GM18526 (cell line): ENCODE data around the gene GRIK5.
A peak's percentile ranks its signal among the peaks of the same experiment; 100 is the strongest.

Experiments used
- POLR2A ChIP-seq: IDR thresholded peaks from 3 replicates; pipeline ENCODE4 v1.6.1; 2011; ENCODE audit not compliant: insufficient read length; ENCODE audit errors: extremely low read depth

GRIK5 gene, protein sequence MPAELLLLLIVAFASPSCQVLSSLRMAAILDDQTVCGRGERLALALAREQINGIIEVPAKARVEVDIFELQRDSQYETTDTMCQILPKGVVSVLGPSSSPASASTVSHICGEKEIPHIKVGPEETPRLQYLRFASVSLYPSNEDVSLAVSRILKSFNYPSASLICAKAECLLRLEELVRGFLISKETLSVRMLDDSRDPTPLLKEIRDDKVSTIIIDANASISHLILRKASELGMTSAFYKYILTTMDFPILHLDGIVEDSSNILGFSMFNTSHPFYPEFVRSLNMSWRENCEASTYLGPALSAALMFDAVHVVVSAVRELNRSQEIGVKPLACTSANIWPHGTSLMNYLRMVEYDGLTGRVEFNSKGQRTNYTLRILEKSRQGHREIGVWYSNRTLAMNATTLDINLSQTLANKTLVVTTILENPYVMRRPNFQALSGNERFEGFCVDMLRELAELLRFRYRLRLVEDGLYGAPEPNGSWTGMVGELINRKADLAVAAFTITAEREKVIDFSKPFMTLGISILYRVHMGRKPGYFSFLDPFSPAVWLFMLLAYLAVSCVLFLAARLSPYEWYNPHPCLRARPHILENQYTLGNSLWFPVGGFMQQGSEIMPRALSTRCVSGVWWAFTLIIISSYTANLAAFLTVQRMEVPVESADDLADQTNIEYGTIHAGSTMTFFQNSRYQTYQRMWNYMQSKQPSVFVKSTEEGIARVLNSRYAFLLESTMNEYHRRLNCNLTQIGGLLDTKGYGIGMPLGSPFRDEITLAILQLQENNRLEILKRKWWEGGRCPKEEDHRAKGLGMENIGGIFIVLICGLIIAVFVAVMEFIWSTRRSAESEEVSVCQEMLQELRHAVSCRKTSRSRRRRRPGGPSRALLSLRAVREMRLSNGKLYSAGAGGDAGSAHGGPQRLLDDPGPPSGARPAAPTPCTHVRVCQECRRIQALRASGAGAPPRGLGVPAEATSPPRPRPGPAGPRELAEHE

GRCh38 chr19:42069619-42070351 lies at the start of gene GRIK5:
GRIK5 (minus strand) TSS chr19:42070206; CDS start chr19:42065770, 4,436 bp downstream.
- TF ChIP-seq POLR2A = no peak

DNA sequence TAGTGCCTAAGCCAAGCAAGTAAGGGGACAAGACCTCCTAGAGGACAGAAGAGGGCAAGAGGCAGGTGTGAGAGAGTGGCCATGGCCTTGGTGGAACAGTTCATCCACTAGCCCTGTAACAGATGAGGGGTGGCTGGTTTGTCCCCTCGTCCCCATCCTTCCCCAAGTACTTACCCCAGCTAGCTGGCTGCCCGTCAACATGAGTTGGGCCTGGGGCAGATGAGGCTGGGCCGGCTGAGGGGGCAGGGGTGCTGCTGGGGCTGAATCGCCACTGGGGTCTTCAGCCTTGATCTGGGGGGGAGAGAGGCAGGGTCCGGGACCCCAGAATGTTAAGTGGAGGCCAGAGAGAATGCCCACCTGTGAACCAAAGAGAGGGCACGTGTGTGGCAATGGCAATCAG lies 47.1 kb upstream of the GRIK5 start:
- TF ChIP-seq POLR2A = no peak

DNA sequence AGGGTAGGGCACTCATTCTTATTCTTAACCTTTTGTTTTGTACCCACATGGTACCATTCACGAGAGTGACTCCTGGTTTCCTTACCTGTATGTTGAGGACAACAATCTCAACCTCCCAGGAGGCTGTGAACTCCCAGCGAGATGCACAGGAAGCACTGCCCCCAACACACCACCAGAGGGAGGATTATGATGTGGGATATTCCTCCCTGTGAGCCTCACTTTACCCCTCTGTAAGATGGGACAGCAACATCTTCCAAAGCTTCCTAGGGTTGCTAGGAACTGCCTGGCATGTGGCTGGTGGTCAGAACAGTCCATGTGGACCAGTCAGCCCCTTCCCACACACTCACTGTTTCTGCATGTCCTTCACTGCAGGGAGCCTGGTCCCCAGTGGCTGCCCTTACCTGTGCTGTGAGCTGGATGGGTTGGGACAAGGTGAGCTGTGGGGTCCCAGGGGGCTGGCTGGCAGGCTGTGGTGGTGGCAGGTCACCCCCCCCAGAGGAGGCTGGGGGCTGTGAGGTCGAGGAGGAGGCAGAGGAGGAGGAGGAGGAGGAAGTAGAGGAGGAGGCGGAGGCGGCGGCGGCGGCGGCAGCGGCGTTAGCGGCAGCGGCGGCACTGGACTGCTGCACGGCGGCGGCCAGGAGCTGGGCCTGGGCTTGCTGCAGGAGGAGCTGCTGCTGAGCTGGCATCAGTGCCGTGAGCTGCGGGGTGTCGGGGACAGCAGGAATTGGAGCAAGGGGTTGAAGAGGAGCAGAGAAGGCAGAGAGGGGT lies 46.5 kb upstream of the GRIK5 start:
- TF ChIP-seq POLR2A = no peak

DNA sequence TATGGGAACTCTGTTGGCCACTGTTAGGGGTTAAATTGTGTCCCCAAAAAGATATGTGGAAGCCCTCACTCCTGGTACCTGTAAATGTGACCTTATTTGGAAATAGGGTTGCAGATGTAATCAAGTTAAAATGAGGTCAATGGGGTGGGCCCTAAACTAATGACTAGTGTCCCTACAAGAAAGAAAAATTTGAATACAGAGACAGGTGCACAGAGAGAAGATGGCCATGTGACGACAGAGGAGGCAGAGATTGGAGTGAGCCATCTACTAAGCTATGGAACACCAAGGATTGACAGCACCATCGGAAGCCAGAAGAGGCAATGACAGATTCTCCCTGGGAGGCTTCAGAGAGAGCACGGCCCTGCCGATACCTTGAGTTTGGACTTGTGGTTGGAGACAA lies 45.7 kb upstream of the GRIK5 start:
- TF ChIP-seq POLR2A = no peak

GRCh38 chr19:42115219-42115618 lies 45.2 kb upstream of the GRIK5 start:
- TF ChIP-seq POLR2A = no peak

- TF ChIP-seq POLR2A = peak; percentile 21
Observed at GRCh38 chr19:42114412-42114811, 44.4 kb upstream of the GRIK5 start.

- no peak for TF ChIP-seq POLR2A
Observed at GRCh38 chr19:42113641-42114348, 43.8 kb upstream of the GRIK5 start.

- TF ChIP-seq POLR2A = no peak
Observed at GRCh38 chr19:42111811-42112210, 41.8 kb upstream of the GRIK5 start.

- TF ChIP-seq POLR2A = no peak
Observed at GRCh38 chr19:42111384-42111783, 41.4 kb upstream of the GRIK5 start.

DNA sequence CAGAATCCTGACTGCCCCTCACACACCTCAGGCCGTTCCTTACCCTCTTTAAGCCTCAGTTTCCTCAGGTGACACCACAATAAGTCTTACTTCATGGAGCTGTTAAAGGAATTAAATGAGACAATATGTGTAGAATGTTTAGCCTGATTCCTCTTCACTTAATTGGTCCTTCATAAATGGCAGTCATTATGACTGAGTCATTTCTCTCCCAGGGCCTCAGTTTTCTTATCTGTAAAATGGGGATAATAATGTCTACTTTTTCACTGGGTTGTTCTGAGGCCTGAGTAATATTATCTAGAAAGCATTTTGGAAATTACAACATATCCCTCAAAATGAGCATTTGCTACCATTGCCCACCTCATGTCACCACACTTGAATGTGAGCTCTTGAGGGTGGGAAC lies 40.7 kb upstream of the GRIK5 start:
- no peak for TF ChIP-seq POLR2A

- TF ChIP-seq POLR2A = no peak
Observed at GRCh38 chr19:42109896-42110295, 39.9 kb upstream of the GRIK5 start.

DNA sequence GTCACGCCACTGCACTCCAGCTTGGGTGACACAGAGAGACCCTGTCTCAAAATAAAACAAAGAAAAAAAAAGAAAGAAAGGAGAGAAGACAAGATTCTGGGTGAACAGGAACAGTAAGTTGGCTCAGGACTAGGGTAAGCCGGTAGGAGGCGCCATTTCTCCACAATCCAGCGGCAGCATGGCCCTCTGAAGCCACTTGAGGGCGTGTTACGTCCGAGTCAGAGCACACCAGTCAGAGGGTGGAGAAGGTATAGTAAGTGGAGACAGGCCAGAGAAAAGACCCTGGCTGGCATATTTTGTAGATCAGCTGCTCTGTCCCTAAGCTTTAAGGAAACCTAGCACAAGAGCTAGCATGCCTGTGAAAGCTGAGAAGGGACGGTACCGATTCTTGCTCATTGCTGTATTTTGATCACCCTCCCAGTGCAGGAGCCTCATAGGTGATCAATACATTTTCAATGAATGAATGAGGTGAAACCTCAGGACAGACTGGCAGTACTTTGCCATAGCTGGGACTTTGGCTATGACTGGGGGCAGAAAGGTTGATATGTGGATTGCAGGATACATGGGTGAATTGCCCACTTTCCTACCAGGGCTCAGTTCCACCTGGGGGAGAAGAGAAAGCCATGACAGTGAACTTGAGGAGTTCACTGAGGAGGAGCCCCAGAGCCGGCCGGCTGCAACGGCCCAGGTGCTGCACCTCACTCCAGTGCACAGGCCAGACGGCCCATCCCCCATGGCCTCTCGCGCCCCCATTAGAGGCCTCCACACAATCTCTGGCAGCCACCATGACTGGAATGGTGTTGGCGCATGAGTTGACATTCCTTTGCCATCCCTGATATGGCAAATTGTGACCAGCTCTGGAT lies 38.8 kb upstream of the GRIK5 start:
- TF ChIP-seq POLR2A = no peak

- no peak for TF ChIP-seq POLR2A
Observed at GRCh38 chr19:42105368-42105767, 35.4 kb upstream of the GRIK5 start.
